ENCODE data around the gene KRT73.

KRT73 gene

GRCh38 chr12:52607314-52607713, 11.0 kb downstream of the KRT73 start:
- CTCF ChIA-PET, result interaction anchor here (1.5 kb wide), 1 partner anchor 24 kb away, joined by 4 read pairs; no protein-coding TSS in a partner anchor
- no peak overlapping the region for H3K4me3 ChIP-seq (ENCODE audit: low read depth, low read length)
- POLR2A ChIA-PET, result no interaction called here
- DNase-seq (ENCODE audit: low read depth, low spot score), result no peak
- TF ChIP-seq, protein P1, sequence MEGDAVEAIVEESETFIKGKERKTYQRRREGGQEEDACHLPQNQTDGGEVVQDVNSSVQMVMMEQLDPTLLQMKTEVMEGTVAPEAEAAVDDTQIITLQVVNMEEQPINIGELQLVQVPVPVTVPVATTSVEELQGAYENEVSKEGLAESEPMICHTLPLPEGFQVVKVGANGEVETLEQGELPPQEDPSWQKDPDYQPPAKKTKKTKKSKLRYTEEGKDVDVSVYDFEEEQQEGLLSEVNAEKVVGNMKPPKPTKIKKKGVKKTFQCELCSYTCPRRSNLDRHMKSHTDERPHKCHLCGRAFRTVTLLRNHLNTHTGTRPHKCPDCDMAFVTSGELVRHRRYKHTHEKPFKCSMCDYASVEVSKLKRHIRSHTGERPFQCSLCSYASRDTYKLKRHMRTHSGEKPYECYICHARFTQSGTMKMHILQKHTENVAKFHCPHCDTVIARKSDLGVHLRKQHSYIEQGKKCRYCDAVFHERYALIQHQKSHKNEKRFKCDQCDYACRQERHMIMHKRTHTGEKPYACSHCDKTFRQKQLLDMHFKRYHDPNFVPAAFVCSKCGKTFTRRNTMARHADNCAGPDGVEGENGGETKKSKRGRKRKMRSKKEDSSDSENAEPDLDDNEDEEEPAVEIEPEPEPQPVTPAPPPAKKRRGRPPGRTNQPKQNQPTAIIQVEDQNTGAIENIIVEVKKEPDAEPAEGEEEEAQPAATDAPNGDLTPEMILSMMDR (IDR thresholded peaks at IDR 0.05; ENCODE audit: insufficient read depth, low read length, missing control alignments), result no peak

DNA sequence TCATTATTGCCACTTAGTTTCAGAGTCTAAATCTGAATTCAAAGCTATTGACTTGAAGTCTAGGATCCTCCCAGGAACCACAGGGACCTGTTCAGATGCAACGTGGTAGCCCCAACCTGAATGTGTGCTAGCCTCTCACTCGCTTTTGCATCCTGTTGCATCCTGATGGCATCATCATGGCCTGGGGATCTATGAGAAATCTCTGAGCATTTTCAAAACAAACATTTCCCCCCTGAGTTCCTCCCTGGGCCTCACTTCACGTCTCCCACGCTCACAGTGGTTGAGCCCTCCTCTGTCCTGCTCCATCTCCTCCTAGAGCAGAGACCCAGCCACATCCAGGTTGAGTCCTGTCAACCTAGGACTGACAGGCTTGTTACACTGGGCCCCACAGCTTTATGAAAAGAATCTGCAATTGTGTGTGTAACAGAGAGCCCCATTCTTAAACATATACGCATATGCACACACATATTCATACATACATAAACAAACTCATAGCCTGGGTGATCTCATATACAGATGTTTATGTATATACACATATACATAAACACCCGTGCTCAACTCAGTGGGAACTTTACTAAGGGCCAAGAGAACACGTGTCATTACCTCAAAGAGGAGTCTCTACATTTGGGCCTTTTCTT, 11.7 kb downstream of the KRT73 start:
- ChIA-PET CTCF (interaction anchor here (0.9 kb wide), 2 partner anchors 259 to 264 kb away, joined by 3 read pairs; no protein-coding TSS in a partner anchor), POLR2A (no interaction called here)
- TF ChIP-seq, protein P1 (IDR thresholded peaks at IDR 0.05; ENCODE audit: insufficient read depth, low read length, missing control alignments), result no peak
- H3K4me3 ChIP-seq (ENCODE audit: low read depth, low read length), result no peak overlapping the region
- DNase-seq (ENCODE audit: low read depth, low spot score), result no peak

GRCh38 chr12:52606096-52606495, 12.3 kb downstream of the KRT73 start:
- TF ChIP-seq, protein P1 (IDR thresholded peaks at IDR 0.05; ENCODE audit: insufficient read depth, low read length, missing control alignments), result no peak
- ChIA-PET POLR2A (no interaction called here), CTCF (interaction anchor here (0.9 kb wide), 2 partner anchors 259 to 264 kb away, joined by 3 read pairs; no protein-coding TSS in a partner anchor)
- DNase-seq (ENCODE audit: low read depth, low spot score), result no peak
- H3K4me3 ChIP-seq (ENCODE audit: low read depth, low read length), result no peak overlapping the region

DNA sequence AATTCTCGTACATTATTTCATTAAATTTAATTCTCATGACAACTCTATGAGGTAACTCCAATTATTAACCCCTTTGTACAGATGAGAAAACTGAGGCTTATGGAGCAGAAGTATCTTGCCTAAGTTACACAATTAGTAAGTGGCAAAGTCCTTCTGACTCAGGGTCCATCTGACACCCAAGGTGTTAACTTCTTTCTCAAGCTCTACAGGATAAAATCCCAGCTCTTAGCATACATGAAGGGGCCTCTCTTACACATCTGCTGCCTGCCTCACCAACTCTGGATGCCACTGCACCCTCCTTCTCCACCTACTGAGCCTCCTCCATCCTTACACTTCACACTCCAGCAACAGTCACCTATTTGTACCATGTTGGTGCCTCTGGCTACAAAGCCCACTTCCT, 12.8 kb downstream of the KRT73 start:
- no peak for DNase-seq (ENCODE audit: low read depth, low spot score)
- H3K4me3 ChIP-seq (ENCODE audit: low read depth, low read length), result no peak overlapping the region
- ChIA-PET CTCF (interaction anchor here (0.6 kb wide), 1 partner anchor 265 kb away, joined by 4 read pairs; no protein-coding TSS in a partner anchor), POLR2A (no interaction called here)
- TF ChIP-seq, protein P1 (IDR thresholded peaks at IDR 0.05; ENCODE audit: insufficient read depth, low read length, missing control alignments), result no peak

- no peak overlapping the region for H3K4me3 ChIP-seq (ENCODE audit: low read depth, low read length)
- ChIA-PET CTCF (no interaction called here), POLR2A (no interaction called here)
- no peak for DNase-seq (ENCODE audit: low read depth, low spot score)
- TF ChIP-seq, protein P1 (IDR thresholded peaks at IDR 0.05; ENCODE audit: insufficient read depth, low read length, missing control alignments), result no peak
Observed at GRCh38 chr12:52604859-52605258, 13.5 kb downstream of the KRT73 start.

DNA sequence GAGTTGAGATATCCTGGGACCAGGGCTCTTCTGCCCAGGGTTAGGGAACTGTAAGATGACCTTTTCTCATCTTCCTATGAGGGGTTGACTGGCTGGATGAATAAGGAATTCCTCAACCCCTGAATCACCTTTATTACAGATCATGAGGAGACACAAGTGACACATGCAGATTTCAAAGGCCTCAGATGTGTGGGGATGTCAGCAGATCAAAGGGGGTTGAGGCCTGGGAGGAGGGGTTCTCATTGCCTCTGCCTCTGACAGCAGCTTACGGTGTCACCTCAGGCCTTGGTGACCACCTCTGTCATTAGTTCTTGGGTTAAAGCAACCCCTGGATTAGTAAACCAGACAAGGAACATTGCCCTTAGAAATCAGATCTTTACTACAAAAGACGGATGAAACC, 15.0 kb downstream of the KRT73 start:
- no peak overlapping the region for H3K4me3 ChIP-seq (ENCODE audit: low read depth, low read length)
- ChIA-PET POLR2A (no interaction called here), CTCF (no interaction called here)
- TF ChIP-seq, protein P1 (IDR thresholded peaks at IDR 0.05; ENCODE audit: insufficient read depth, low read length, missing control alignments), result no peak
- DNase-seq (ENCODE audit: low read depth, low spot score), result no peak

Measured in AG04449 (cell line).